Measurements from ENCODE around the gene RAMP2. TPM values are rescaled to one million over a fixed set of nuclear protein-coding genes. Genes with fewer than 3 reads are reported as not detected.
"Not testable (repeated sequence)": the region's sequence is repeated elsewhere in the genome, so short reads cannot be mapped to it uniquely, and the experiment has no call there.

The RAMP2 gene
- polyA plus RNA-seq, 4 donors: 73.4 to 118 (median 93.3) TPM

- DNase-seq (ENCODE audit: low read depth in 4 of 4, low spot score in 2 of 4): no peak
Observed at GRCh38 chr17:42767512-42767911, 6.5 kb downstream of the RAMP2 start.

GRCh38 chr17:42768006-42768405 lies 7.0 kb downstream of the RAMP2 start:
- DNase-seq (ENCODE audit: low read depth in 4 of 4, low spot score in 2 of 4): not testable (repeated sequence)

- not testable (repeated sequence) for DNase-seq (ENCODE audit: low read depth in 4 of 4, low spot score in 2 of 4)
Observed at GRCh38 chr17:42769964-42770363, 8.9 kb downstream of the RAMP2 start.

- no peak for DNase-seq (ENCODE audit: low read depth in 4 of 4, low spot score in 2 of 4)
Observed at GRCh38 chr17:42772945-42773289, 11.9 kb downstream of the RAMP2 start.

GRCh38 chr17:42773290-42774035 lies 12.4 kb downstream of the RAMP2 start, which contains the start of gene VPS25:
Gene VPS25, plus strand, starts transcription at chr17:42773449. Its CDS starts 27 bp downstream, at chr17:42773476.
- DNase-seq (ENCODE audit: low read depth in 4 of 4, low spot score in 2 of 4): peak in 2 of 4 donors; percentile 68

- DNase-seq (ENCODE audit: low read depth in 4 of 4, low spot score in 2 of 4): no peak
Observed at GRCh38 chr17:42774066-42774745, 13.2 kb downstream of the RAMP2 start.

GRCh38 chr17:42775534-42776098 lies 14.6 kb downstream of the RAMP2 start:
- no peak for DNase-seq (ENCODE audit: low read depth in 4 of 4, low spot score in 2 of 4)

- no peak for DNase-seq (ENCODE audit: low read depth in 4 of 4, low spot score in 2 of 4)
Observed at GRCh38 chr17:42778570-42778969, 17.5 kb downstream of the RAMP2 start.

- no peak for DNase-seq (ENCODE audit: low read depth in 4 of 4, low spot score in 2 of 4)
Observed at GRCh38 chr17:42779304-42779935, 18.4 kb downstream of the RAMP2 start.

- DNase-seq (ENCODE audit: low read depth in 4 of 4, low spot score in 2 of 4): no peak
Observed at GRCh38 chr17:42779936-42780850, 19.2 kb downstream of the RAMP2 start, which contains the start of gene WNK4. Gene WNK4, plus strand, starts transcription at chr17:42780610. Its CDS starts 89 bp downstream, at chr17:42780699.

GRCh38 chr17:42780851-42781638 lies 20.0 kb downstream of the RAMP2 start:
- DNase-seq (ENCODE audit: low read depth in 4 of 4, low spot score in 2 of 4): no peak

GRCh38 chr17:42781639-42782165 lies 20.7 kb downstream of the RAMP2 start:
- DNase-seq (ENCODE audit: low read depth in 4 of 4, low spot score in 2 of 4): no peak

GRCh38 chr17:42782166-42783061 lies 21.4 kb downstream of the RAMP2 start:
- DNase-seq (ENCODE audit: low read depth in 4 of 4, low spot score in 2 of 4): no peak

- no peak for DNase-seq (ENCODE audit: low read depth in 4 of 4, low spot score in 2 of 4)
Observed at GRCh38 chr17:42783062-42783790, 22.2 kb downstream of the RAMP2 start.

GRCh38 chr17:42783791-42784138 lies 22.7 kb downstream of the RAMP2 start:
- DNase-seq (ENCODE audit: low read depth in 4 of 4, low spot score in 2 of 4): no peak

GRCh38 chr17:42784409-42784808 lies 23.4 kb downstream of the RAMP2 start:
- DNase-seq (ENCODE audit: low read depth in 4 of 4, low spot score in 2 of 4): no peak

- DNase-seq (ENCODE audit: low read depth in 4 of 4, low spot score in 2 of 4): no peak
Observed at GRCh38 chr17:42784811-42785592, 24.0 kb downstream of the RAMP2 start.

Data from left renal cortex interstitium (tissue), 4 donors.